ENCODE data around the gene ARHGAP15.

DNA sequence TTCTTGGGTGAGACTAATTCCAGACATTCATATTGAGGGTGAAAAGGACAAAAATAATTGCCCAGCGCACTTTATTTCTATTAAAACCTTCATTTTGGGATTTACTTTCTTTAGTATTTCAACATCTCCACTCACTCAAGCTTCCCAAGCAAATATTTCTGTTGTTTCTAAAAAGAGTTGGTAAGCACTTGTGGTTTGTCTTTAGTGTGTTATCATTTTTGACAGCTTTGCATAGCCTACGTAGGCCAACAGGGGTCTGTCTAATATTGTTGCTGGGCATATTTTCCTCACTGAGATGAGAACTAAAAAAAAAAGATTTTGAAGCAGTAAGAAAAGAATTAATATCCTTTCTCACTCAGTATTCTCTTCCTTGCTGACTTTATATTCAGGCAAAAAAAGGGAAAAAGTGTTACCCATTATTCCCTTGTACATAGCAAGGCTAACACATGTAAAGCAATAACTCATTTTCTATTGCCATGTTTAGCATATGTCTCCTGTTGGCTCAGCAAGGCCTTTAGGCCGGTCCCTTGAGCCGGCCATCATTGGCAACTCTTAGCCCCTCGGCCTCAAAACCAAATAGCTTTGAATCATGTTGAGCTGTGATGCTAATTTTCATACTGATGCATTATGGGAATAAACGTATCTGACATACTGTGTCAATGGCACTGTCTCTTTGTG, 494.2 kb downstream of the ARHGAP15 start:
- TF ChIP-seq YY1 (IDR thresholded peaks at IDR 0.05; ENCODE audit: insufficient read depth, insufficient read length) (no peak), ZNF274 (IDR thresholded peaks at IDR 0.05; ENCODE audit: low read depth, low read length) (no peak), SUZ12 (IDR thresholded peaks at IDR 0.05; ENCODE audit: extremely low read depth, insufficient read depth, insufficient read length) (no peak)

Measured in NT2/D1 (cell line).